GM12801 (cell line): Measurements from ENCODE around the gene CCDC69.

Experiments
- TF ChIP-seq, protein P1 (sequence below): IDR thresholded peaks from one replicate; pipeline ENCODE4 v1.5.1; 2011; ENCODE audit warnings: control low read depth; ENCODE audit not compliant: insufficient read length; ENCODE audit errors: extremely low read depth

The CCDC69 gene

DNA sequence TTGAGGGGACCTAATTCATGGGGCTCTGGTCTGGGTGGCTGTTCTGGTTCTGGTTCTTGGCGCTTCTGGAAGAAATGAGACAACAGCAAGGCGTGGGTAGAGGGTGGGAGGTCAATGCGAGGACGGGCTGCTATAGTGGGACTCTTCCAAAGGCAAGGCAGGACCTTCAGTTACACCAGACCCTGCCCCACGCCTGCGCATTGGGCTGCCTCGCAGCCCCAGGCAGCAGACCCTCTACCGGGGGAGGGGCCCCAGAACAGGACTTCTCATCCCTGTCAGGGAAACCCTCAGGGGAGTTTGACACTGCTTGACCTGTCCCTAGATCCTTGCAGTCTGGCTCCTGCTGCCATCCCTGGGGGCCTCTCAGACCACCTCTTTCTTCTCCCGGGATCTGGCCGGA, 18.5 kb downstream of the CCDC69 start:
- TF ChIP-seq, protein P1, sequence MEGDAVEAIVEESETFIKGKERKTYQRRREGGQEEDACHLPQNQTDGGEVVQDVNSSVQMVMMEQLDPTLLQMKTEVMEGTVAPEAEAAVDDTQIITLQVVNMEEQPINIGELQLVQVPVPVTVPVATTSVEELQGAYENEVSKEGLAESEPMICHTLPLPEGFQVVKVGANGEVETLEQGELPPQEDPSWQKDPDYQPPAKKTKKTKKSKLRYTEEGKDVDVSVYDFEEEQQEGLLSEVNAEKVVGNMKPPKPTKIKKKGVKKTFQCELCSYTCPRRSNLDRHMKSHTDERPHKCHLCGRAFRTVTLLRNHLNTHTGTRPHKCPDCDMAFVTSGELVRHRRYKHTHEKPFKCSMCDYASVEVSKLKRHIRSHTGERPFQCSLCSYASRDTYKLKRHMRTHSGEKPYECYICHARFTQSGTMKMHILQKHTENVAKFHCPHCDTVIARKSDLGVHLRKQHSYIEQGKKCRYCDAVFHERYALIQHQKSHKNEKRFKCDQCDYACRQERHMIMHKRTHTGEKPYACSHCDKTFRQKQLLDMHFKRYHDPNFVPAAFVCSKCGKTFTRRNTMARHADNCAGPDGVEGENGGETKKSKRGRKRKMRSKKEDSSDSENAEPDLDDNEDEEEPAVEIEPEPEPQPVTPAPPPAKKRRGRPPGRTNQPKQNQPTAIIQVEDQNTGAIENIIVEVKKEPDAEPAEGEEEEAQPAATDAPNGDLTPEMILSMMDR = no peak

DNA sequence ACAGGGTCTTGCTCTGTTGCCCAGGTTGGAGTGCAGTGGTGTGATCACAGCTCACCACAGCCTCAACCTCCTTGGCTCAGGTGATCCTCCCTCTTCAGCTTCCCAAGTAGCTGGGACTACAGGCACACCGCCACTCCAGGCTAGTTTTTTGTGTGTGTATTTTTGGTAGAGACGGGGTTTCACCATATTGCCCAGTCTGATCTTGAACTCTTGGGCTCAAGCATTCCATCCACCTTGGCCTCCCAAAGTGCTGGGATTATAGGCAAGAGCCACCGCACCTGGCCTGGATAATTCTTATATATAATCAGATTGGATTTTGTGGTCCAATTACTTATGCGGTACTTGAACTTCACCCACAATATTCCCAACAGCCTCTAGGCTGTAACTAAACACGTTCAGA, 19.8 kb downstream of the CCDC69 start:
- TF ChIP-seq, protein P1 = no peak

DNA sequence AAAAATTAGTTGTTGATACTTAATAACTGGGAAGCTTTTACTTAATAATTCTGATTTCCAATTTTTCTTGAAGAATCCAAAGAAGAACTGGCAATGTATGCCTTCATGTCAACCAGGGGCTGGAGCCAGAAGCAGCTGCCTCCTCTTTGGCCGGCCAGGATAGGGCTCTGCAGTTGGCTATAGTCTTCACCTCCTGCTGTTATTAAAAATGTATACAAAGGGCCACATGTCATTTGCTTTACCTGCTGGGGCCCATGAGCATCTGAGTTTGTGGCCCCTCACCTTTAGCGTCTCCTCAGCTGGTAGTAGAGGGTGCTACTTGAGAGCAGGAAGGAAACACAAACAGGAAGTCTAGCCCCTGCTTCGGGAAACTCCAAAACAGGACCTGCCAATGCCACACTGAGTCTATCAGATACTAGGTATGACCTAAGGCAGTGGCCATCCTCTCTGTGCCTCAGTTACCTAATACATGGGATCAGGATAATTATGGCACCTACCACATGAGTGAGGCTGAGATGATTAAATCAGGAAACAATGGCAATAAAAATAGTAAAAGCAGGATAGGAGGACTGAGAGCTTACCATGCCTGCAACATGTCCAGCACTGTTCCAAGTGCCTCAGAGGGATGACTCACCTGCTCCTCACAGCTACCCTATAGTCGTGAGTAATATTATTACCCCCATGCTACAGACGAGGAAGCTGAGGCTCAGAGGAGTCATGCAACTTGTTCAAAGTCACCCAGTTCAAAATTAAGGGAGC, 21.3 kb downstream of the CCDC69 start:
- TF ChIP-seq, protein P1 = no peak

DNA sequence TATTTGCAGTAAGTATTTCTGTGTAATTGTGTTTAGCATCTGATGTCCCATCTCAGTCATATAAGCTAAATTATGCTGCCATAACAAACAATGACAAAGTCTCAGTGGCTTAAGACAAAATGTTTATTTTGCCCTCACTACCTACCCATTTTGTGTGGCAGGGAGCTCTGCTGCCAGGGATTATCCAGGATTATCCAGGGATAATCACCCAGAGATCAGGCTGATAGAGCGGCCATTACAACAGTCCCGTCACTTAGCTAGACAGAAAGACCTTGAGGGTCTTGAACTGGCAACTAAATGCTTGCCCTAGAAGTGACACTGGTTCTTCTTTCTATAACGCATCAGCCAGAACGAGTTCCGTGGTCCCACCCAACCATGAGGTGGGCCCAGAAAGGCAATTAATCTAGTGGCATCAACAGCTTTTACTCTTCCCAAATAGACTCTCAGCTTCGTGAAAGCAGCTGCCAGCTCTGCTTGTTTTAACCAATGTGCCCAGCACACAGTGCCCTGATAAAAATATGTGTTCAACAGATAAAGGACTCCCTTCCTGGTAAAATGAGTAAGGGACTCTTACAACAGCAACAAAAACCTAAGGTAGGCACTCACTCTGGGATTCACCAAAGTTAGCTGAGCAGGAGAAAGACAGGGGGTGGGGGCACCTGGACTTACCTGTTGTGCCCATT, 22.8 kb downstream of the CCDC69 start:
- TF ChIP-seq, protein P1 = no peak

DNA sequence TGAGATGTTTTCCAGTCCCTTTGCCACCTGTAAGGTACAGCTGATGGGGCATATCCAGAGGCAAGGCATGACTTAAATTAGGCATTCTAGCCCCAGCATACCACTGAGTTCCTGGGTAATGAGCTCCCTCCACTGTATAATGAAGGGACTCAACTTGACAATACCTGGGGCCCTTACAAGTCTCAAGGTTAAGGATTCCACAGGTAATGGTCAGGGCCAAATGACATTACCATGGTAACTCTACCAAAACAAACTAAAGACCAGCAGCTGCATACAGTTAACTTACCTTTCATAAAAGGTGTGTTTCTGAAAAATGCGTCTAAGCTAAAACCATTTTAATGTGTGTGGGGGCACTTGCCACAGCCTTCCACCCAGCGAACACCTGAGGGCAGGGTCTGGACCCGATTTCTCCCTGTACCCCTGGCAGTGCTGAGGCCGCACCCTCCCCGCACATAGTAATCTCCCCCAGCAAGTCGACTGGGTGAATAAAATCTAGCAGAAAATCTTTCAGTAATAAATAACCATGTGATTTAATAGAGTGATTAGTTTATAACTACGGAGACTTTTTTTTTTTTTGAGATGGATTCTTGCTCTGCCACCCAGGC, 24.2 kb downstream of the CCDC69 start:
- TF ChIP-seq, protein P1 = no peak

DNA sequence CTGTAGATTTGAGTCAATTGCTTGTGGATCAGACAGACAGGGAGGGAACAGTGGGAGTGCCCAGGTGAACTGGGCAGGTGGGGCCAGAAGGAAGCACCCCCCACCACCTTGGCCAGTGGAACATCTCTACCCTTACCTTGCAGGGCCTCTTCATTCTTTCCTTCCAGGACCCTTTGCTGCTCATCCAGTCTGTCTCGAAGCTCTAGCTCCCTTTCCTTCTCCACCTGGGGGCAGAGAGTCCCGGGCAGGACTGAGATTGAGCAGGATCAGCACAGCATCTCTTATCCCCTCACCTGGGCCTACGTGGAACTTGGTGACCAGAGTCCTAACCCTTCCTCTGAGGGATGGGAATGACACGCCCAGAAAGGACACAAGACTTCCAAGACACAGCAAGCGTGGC, 25.0 kb downstream of the CCDC69 start:
- TF ChIP-seq, protein P1 = no peak

DNA sequence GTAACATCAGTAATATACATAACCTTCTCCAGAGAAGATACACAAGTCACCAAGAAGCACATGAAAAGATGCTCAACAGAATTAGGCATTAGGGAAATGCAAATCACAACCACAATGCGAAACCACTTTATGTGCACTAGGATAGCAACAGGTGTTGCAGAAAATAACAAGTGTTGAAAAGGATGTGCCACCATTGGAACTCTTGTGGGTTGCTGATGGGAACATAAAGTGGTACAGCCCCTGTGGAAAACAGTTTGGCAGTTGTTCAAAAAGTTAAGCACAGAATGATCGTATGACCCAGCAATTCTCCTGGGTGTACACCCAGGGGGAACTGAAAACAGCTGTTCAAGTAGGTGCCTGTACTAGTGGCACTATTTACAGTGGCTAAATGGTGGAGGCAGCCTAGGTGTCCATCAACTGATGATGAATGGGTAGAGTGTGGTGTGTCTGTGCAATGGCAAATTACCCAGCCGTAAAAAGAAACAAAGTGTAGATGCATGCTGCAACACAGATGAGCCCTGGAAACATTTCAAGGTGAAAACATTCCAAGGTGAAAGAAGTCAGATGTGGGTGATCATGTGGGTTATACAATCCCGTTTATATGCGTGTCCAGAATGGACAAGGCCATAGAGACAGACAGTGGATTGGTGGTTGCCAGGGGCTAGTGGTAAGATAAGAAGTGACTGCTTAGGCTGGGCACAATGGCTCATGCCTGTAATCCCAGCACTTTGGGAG, 27.2 kb downstream of the CCDC69 start:
- TF ChIP-seq, protein P1 = no peak
